Measurements from ENCODE around the gene EPHA3. TPM values are rescaled to one million over a fixed set of nuclear protein-coding genes. Genes with fewer than 3 reads are reported as not detected.

EPHA3 gene
- total RNA-seq, 2 experiments from 2014 or later, result not detected

- Mint-ChIP-seq H3K4me1 (ENCODE audit: low read depth) (no peaks in the 10 kb centered on the region), H3K36me3 (ENCODE audit: low read depth) (no peaks in the 10 kb centered on the region), H3K4me3 (no peak overlapping the region), H3K27me3 (no peaks in the 10 kb centered on the region), H3K27ac (no peak overlapping the region), H3K9me3 (peaks cover 5% of the 10 kb centered on the region)
- Histone ChIP-seq H3K27me3 (ENCODE audit: control insufficient read depth in 1 of 2, insufficient read depth in 2 of 2, low read length in 2 of 2) (no peaks in the 10 kb centered on the region), H3K9me3 (ENCODE audit: control insufficient read depth in 1 of 2, insufficient read depth in 1 of 2, low read length in 2 of 2) (peaks cover 0 to 7% of the 10 kb centered on the region in 2 experiments), H3K4me3 (ENCODE audit: low read length) (no peak overlapping the region), H3K36me3 (ENCODE audit: insufficient read depth, low read length) (no peaks in the 10 kb centered on the region), H3K4me1 (ENCODE audit: insufficient read depth, low read length) (no peaks in the 10 kb centered on the region), H3K27ac (ENCODE audit: low read depth in 1 of 2, low read length in 2 of 2) (no peak overlapping the region)
- TF ChIP-seq CTCF (IDR thresholded peaks at IDR 0.05), result no peak
- intact Hi-C loops (cut with DNase I, micrococcal nuclease), result no loop called here
- ATAC-seq (ENCODE audit: poor library complexity) (no peak), DNase-seq (no peak)
- CTCF ChIA-PET, result no interaction called here
- POLR2A ChIA-PET, result no interaction called here
Observed at GRCh38 chr3:89061259-89061658, 46.2 kb upstream of the EPHA3 start.

DNA sequence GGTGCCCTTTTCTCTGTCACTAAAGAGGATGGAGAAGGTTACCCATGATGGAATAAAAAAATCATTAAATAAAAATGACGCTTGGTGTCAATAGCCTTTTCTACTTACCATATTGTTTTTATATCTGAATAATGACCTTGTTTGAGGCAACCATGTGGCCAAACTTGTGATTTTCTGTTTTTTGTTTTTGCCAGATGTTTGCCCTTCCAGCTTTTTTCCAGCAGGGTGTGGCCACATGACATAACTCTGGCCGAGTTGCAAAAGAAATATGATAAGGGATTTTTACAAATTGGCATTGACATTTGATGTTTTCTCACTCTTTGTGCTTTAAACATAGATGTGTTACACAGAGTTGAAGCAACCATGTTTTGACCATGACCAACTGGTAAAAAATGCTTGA lies 39.7 kb upstream of the EPHA3 start:
- no peak for TF ChIP-seq CTCF (IDR thresholded peaks at IDR 0.05)
- POLR2A ChIA-PET, result no interaction called here
- Histone ChIP-seq H3K4me1 (ENCODE audit: insufficient read depth, low read length) (no peaks in the 10 kb centered on the region), H3K27ac (ENCODE audit: low read depth in 1 of 2, low read length in 2 of 2) (no peak overlapping the region), H3K9me3 (ENCODE audit: control insufficient read depth in 1 of 2, insufficient read depth in 1 of 2, low read length in 2 of 2) (peaks cover 0 to 4% of the 10 kb centered on the region in 2 experiments), H3K4me3 (ENCODE audit: low read length) (no peak overlapping the region), H3K36me3 (ENCODE audit: insufficient read depth, low read length) (no peaks in the 10 kb centered on the region), H3K27me3 (ENCODE audit: control insufficient read depth in 1 of 2, insufficient read depth in 2 of 2, low read length in 2 of 2) (no peaks in the 10 kb centered on the region)
- intact Hi-C loops (cut with DNase I, micrococcal nuclease), result no loop called here
- Mint-ChIP-seq H3K4me1 (ENCODE audit: low read depth) (no peaks in the 10 kb centered on the region), H3K9me3 (peaks cover 2% of the 10 kb centered on the region), H3K27me3 (no peaks in the 10 kb centered on the region), H3K4me3 (no peak overlapping the region), H3K36me3 (ENCODE audit: low read depth) (no peaks in the 10 kb centered on the region), H3K27ac (no peak overlapping the region)
- ATAC-seq (ENCODE audit: poor library complexity), result no peak
- no peak for DNase-seq
- CTCF ChIA-PET, result no interaction called here

GRCh38 chr3:89072642-89073041 lies 34.8 kb upstream of the EPHA3 start:
- Mint-ChIP-seq H3K9me3 (peaks cover 9% of the 10 kb centered on the region), H3K4me1 (ENCODE audit: low read depth) (no peaks in the 10 kb centered on the region), H3K4me3 (no peak overlapping the region), H3K27ac (no peak overlapping the region), H3K27me3 (no peaks in the 10 kb centered on the region), H3K36me3 (ENCODE audit: low read depth) (no peaks in the 10 kb centered on the region)
- ATAC-seq (ENCODE audit: poor library complexity) (no peak), DNase-seq (no peak)
- ChIA-PET CTCF (no interaction called here), POLR2A (no interaction called here)
- intact Hi-C loops (cut with DNase I, micrococcal nuclease), result no loop called here
- no peaks in the 10 kb centered on the region for H3K4me1 ChIP-seq (ENCODE audit: insufficient read depth, low read length)
- no peak overlapping the region for H3K27ac ChIP-seq (ENCODE audit: low read depth in 1 of 2, low read length in 2 of 2)
- TF ChIP-seq CTCF (IDR thresholded peaks at IDR 0.05), result no peak
- H3K4me3 ChIP-seq (ENCODE audit: low read length), result no peak overlapping the region
- no peaks in the 10 kb centered on the region for H3K9me3 ChIP-seq (ENCODE audit: control insufficient read depth in 1 of 2, insufficient read depth in 1 of 2, low read length in 2 of 2)
- no peaks in the 10 kb centered on the region for H3K27me3 ChIP-seq (ENCODE audit: control insufficient read depth in 1 of 2, insufficient read depth in 2 of 2, low read length in 2 of 2)
- H3K36me3 ChIP-seq (ENCODE audit: insufficient read depth, low read length), result no peaks in the 10 kb centered on the region

Measured in CD4-positive, alpha-beta T cell (primary cell).